SH-SY5Y (cell line): ENCODE measurements around the gene INF2.

ENCODE experiments used
- GATA2 ChIP-seq: IDR thresholded peaks from 2 replicates; pipeline ENCODE4 v1.6.1; 2011; ENCODE audit warnings: mild to moderate bottlenecking, low read depth, low read length
- GATA3 ChIP-seq: IDR thresholded peaks from 2 replicates; pipeline ENCODE4 v1.6.1; 2011; ENCODE audit warnings: low read depth, mild to moderate bottlenecking, low read length, moderate library complexity

The INF2 gene

DNA sequence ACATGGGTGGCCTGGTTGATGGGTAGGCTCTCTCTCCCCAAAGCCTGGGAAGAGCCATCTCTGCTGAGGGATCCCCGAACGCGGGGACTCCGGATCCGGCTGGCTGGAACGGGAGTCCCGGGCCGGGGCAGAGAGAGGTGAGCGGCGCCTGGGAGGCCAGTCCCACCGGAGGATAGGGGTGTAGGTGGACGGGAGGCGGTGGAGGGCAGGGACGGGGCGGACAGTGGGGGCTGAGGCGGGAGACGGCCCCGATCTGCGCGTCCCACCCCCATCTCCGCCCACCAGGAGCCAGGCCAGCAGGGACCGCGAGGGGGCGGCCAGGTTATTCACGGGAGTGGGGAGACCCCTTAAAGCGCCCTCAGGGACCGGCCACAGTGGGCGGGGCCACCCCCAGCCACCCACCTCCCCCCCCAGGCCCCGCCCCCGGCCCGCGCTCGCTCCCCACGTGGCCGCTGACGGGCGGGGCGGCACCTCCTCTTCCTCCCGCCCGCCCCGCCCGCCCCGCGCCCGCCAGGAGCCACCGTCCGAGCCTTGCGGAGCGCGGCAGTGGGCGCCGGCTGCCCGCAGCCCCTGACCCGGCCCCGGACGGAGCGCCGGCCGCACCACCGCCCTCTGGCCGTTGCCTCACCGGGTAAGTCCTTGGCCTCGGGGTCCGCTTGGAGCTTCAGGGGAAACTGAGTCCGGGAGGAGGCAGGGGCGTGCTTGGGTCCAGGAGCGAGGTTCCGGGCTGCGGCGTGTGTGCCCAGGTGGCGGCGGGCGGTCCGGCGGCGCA, at the start of gene INF2:
Gene INF2 (plus strand): TSS at position 510 of the 772 bp plus-strand sequence. CDS start 11,748 bp downstream, outside the sequence.
- TF ChIP-seq GATA2: no peak
- no peak for TF ChIP-seq GATA3

DNA sequence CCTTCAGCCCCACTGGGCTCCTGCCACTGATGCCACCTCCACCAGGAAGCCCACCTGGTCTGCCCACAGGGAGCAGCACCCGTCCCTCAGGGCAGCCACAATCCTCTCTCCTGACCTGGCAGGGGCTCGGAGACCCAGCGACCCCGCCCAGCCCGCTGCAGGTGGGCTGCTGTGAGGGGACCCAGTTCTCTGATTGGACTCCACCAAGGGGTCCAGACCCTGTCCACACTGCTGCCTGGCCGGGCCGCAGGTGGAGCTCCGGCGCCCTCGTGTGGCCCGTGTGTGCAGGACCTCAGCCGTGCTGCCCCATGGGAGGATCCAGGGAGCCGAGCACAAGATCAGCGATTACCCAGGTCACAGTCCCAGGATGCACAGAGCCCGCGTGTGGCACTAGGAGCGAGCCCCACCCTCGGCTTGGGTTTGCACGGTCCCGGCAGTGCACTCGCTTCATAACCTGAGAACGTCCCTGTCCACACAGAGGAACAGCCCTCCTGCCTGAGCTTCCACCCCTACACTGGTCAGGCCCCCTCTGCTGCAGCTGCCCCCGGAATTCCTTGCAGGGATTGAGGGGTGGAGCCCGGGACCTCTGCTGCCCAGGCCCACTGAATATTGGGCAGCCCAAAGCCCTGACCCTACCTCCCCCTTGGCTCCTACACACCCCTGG, 49.4 kb upstream of the INF2 start:
- TF ChIP-seq GATA2 (no peak; the same call in 1 of the 2 replicates), GATA3 (no peak)

DNA sequence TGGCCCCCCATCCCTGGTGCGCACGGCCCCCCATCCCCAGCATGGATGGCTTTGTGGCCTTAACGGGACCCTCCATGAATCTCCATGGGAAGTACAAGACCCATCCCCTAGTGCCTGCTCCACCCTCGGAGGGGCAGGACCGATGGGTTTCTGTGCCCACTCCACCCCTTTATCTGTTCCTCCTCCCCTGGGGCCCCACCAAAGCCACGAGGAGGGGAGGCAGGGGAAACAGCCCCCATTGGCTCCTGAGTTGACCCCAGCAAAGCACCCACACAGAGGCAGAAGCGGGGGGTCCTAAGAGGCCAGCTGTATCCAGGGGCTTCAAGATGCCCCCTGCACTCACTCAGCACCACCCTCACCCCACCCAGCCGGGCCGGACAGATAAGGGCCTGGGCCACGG, 48.7 kb upstream of the INF2 start:
- no peak for TF ChIP-seq GATA3
- TF ChIP-seq GATA2: no peak

DNA sequence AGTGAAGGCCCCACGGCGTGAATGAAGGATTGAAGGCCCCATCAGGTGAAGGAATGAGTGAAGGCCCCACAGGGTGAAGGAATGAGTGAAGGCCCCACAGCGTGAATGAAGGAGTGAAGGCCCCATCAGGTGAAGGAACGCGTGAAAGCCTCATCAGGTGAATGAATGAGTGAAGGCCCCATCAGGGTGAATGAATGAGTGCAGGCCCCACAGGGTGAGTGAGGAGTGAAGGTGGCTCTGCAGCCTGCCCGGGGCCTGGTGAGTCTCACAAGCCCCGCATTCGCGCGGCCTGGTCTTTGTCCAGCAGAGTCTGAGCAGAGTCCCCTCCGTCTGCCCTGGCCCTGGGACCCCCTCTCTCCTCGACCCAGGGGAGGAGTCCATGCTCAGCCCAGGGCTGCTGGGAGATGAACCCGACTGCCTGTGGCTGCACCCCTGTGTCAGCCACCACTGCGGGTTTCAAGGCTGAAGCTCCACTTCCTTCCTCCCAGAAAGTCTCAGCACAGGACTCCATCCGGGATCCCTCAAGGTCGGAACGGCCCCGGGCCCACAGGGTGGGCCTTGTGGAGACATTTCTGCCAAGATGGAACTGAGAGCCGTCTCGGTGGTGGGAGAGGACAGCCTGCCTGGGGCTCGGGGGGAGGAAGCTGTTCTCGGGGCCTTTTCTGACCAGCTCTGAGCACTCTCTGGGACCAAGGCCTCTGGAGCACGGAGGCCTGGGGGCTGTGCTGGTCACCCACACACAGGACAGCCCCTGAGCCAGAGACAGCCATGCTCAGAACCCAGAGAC, 47.5 kb upstream of the INF2 start:
- TF ChIP-seq GATA3 (no peak), GATA2 (no peak)

DNA sequence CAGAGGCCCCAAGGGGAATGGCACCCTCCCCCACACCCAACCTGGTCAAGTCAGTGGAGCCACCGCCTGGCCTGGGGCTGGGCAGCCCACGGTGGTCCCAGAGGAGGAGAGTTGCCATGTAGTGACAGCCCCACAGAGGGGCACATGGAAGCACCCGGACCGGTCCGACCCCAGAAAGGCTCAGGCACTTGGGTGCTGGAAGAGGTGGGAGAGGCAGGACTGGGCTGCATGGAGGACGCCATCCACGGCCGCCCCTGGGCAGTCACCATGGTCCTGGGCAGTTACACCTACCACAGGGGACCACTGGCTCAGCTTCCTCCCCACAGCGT, 46.9 kb upstream of the INF2 start:
- TF ChIP-seq GATA3 (no peak), GATA2 (no peak)

DNA sequence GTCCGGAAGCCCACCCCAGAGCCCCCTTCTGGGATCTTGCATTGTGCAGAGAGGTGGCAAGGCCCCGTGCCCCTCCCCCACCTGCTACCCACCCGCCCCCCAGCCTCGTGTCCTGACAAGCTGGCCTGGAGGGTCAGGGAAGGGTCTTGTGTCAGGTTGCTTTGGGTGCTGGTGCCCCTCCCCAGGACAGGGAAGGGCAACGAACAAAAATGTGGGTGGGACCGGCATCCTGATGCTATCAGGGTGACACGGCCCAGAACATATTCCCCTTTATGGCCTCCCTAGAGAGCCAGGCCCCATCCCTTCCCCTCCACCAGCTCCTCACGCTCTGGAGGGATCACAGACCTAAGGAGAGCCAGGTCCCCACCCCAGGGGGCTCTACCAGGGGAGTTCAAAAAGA, 46.1 kb upstream of the INF2 start:
- TF ChIP-seq GATA2: no peak
- no peak for TF ChIP-seq GATA3

DNA sequence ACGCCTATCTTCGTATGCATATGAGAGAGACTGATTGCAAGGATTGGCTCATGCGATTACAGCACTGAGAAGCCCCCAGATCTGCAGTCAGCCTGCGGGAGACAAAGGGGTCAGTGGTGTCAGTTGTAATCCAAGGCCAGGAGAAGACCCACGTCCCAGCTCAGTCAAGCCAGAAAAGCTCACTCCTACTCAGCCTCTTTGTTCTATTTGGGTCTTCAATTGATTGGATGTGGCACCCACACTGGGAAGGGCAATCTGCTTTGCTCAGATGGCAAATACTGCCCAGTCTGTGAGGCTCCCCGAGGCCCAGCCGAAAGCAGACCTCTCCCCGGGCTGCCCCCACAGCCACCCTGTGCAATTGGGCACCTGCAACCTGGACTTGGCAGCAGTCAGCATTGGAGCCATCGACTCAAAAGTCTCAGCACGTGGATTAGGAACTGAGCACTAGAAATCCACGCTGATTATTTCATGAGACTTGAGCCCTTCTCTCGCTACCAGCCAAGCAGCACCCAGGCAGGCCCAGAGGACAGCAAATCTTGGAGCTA, 45.3 kb upstream of the INF2 start:
- TF ChIP-seq GATA2 (no peak), GATA3 (no peak)

DNA sequence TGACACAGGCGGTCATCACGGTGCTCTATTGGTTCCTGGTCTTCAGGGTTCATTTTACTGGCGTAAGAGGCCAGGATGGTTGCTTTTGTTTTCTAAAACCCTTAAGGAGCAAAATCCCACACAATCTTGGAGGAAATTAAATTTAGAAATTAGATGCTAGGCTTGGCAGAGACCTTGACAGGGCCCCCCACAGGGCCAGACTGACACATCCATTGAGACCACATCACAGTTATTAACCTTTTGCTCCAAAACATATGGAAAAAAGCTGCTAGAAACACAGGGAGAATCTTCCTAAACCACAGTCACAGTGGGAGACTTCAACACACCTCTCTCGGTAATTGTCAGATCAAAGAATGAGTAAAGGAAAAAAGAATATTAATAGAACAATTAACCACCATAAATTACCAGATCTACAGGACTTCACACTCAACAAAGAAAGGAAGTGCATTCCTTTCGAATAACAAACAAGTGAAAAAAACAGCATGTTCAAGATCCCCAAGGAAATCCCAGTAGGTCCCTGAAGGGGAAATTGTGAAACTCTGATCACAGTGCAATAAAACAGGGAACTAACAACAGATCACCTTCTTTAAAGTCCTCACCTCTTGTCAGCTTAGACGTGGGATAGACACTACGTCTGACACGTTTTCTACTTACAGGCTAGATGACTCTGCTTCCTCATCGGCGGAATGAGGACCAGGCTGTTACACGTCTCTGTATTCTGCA, 44.6 kb upstream of the INF2 start:
- TF ChIP-seq GATA2: no peak
- no peak for TF ChIP-seq GATA3

DNA sequence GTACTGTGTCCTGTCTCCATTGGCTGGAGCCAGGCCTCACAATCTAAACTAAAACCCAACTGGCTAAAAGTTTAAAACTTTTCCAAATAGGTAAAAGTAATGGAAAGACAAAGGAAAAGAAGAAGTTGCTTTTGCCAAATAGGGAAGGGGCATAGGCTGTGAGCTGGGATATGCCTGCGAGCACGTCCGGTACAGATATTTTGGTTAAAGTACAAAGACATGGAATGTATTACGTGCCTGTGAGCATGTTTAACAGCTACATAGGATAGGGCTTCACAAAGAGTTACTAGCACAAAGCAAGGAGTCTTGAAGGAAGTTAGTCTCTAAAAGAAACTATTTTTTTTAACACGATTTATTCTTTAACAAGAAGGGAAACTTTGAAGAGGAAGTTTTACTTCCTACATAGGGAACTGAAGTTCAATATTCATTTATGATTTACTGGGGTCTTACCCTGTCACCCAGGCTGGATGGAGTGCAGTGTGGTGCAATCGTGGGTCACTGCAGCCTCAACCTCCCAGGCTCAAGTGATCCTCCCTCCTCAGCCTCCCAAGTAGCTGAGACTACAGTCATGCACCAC, 41.9 kb upstream of the INF2 start:
- TF ChIP-seq GATA2 (no peak), GATA3 (no peak)

DNA sequence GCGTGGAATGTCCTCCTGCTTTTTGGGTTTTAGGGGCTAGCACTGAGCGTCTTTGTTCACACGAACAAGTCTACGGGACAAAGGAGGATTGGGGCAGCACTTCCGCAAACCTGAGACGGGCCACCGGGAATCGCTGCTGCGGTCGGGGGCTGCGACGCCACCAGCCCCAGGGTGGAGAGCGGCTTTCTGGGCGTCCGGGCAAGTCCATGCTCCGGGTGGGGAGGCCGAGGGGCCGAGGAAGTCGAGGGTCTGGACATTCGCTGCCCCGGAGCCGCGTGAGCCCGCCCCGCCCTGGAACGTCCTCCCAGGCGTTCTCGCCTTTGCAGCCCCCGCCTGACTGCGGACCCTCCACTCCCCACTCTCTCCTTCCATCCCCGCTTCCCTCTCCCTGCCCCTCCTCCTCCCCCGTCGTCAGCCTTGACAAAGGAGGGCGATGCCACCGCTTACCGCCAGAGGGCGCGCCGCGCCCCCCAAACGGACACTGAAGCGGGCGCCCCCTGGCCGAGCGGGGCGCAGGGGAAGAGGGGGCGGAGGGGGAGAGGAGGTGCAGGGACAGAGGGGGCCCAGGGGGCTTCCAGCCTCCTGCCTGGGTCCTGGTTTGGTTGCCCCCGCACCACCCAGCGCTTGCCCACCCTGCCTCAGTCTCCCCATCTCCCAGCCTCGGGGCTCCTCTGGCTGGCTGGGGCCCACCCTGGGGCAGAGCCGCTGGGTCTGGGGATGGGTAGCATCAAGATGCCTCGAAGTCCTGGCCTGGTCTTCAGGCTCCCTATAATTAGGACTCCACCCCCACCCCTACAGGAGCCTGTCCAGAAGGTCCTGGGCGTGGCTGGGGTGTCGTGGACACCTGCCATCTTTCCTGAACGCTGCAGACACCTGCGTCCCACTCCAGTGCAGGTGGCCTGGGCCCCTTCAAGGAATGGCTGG, 39.1 kb upstream of the INF2 start:
- no peak for TF ChIP-seq GATA3

DNA sequence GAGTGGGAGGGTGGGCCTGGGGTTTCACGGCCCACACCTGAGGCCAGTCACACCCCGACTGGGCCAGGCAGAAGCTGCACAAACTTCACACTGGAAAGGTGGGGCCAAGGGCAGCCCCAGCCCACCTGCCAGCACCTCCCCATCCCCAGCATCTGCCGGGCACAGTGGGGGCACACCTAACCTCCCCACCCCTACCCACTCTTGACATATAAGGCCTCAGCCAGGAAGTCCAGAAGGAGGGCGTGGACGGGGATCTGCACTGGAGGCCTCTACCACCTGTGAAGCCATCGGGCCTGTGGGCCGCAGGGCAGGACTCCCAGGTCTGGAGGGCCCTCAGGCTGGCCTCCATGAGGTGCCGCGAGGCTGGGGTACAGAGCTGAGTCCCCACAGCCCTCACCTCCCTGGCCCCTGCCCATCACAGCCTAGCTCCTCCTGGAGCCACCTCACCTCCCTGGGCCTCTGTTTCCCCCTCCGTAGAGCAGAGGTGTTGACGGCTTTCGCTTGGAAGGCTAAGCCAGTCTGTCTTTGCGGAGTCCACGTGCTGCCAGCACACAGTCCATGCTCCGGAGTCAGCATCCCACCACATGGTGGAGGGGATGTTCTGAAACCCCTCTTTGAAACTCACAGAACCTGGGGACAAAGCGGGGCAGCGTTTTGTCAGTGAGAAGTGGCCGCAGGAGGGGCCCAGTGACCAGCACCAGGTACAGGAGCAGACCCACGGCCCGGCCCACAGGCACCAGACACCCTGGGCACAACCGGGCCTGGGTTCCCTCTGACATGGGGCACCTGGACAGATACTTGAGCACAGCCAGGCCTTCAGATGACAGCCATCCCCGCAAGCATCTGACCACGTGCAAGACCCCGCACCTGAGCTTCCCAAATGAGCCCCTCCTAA, 38.2 kb upstream of the INF2 start:
- TF ChIP-seq GATA3: no peak
- TF ChIP-seq GATA2: no peak

DNA sequence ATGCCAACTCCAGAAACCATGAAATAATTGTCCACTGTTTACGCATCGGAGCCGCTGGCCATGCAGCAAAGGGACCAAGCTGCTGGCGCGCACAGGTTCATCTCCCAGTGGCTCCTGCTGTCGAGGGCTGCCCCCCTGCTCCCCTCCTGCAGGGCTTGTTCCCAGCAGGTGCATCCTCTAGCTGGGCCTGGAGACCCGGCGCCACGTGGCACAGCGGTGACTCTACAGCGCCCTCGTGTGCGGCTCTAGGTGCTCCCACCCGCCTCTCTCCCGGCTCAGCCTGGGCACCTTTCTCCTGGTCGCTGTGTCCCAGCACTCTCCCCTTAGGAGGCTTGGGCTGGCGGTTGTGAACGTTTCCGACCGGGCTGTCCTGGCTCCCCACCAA, 37.5 kb upstream of the INF2 start:
- no peak for TF ChIP-seq GATA3
- TF ChIP-seq GATA2: no peak
